Activated T-cell treated with anti-CD3 and anti-CD28 coated beads, Interleukin-2, amount 50 U/mL, for 1 hour (primary cell): Measurements from ENCODE around the gene TNPO3.
"Not testable (repeated sequence)": the region's sequence is repeated elsewhere in the genome, so short reads cannot be mapped to it uniquely, and the experiment has no call there.

Experiments
- DNase-seq: peaks from one replicate; pipeline ENCODE4 v3.0.0-alpha.2; 2020

Gene TNPO3

DNA sequence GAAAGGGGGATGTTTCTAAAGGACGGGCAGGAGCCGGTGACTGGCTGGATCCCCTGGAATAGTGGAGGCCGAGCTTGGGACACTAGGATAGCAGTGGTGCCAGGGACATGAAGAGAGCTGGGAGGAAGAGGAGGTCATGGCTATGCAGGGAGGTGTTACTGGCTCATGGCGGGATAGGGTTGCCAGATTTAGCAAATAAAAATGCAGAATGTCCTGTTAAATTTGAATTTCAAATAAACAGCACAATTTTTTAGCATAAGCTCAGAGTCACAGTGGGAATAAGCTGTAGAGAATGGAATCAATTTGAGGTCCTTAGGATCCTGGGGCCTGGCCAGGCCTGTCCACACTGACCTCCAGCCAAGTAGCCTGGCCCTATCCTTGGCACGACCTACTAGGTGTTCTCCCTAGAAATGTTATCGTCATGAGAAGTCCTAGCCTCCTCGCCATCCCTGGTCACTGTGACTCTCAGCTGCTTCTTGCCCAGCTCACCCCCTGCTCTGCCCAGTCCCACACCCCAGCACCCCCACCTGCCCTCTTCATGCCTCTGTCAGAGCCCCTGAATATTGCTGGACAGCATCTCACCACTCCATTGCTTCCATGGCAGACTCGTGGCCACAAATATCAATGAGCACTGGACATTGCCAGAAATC is 136.8 kb downstream of the TNPO3 start:
- no peak for DNase-seq

DNA sequence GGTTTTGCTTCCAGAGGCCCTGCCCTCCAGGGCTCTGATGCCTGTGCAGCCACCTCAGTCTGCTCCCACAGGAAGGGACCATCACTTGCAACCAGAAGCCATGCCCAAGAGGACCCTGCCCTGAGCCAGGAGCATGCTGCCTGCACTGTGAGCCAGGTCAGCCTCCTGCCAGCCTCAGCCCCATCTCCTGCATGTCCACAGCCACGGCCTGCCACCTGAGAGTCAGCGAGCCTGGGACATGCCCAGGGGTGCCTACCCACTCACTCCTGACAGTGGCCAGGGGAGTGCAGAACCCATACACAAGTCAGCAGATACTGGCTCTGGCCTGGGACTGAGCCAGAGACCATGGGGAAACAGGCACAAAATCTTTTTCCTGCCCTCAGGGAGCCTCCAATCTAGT is 137.8 kb downstream of the TNPO3 start:
- DNase-seq, result no peak

DNA sequence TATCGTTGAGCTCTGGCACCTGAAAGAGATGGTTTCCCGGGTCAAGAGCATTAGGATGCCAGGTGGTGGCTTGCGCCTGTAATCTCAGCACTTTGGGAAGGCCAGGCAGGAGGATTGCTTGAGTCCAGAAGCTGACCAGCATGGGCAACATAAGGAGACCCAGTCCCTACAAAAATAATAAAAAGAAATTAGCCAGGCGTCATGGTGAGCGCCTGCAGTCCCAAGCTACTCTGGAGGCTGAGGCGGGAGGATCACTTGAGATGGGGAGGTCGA is 138.3 kb downstream of the TNPO3 start:
- DNase-seq, result no peak

DNA sequence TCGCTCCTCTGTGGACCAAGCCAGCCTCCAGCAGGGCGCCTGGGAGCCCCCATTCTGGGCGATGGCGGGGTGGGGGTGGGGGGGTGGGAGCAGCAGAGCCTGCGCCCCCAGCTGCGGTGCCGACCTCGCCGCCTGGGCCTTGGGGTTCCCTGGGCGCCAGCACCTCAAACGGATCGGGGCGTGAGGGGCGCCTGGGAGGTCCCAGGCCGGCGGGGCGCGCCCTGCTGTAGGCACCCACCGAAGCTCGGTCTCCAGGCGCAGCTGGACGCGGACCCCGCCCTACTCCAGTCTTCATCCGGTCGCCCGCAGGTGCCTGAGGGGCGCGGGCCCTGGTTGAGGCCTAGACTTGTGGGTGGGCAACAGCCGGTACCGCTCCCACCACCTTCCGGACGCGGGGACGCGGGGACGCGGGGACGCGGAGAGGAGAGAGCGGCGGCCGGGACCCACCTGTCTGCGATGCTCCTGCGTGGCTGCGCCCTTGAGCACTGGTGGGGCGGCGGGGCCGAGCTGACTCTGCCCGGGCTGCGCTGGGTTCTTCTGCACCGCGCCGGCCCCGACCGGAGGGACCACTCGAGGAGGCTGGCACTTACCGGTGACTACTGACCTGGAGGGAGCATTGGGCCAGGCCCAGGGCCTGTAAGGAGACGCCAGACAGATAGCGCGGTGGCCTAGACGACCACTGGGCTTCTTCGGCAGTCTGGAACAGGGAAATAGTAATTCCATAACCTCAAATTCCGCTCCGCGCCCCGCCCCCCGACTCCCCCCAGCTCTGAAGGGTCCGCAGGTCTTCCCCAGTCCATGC is 138.9 kb downstream of the TNPO3 start:
- no peak for DNase-seq

DNA sequence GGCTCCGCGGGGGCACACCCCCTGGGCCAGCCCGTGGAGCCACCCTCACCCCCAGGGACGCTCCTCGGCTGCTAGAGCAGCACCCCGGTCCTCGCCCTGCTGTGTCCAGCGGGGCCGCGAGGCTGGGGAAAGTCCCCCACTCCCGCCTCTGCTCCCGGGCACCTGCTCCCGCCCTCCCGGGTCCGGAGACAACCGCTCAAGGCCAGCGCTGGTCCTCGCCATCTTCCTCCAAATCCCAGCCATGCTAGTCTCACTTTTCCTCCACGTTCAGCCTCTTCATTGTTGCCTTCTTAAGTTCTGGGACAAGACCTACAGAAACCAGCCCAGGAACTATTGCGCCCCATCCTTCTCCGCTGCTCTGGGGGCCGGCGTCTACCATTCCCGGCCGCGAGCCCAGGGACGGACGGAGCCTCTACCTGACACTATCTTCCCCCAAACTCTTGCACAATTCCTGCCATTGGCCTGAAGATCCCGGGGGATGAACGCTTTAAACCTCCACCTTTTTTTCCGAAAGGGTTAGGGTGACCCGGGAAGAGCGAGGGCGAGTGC is 139.6 kb downstream of the TNPO3 start:
- DNase-seq, result no peak

DNA sequence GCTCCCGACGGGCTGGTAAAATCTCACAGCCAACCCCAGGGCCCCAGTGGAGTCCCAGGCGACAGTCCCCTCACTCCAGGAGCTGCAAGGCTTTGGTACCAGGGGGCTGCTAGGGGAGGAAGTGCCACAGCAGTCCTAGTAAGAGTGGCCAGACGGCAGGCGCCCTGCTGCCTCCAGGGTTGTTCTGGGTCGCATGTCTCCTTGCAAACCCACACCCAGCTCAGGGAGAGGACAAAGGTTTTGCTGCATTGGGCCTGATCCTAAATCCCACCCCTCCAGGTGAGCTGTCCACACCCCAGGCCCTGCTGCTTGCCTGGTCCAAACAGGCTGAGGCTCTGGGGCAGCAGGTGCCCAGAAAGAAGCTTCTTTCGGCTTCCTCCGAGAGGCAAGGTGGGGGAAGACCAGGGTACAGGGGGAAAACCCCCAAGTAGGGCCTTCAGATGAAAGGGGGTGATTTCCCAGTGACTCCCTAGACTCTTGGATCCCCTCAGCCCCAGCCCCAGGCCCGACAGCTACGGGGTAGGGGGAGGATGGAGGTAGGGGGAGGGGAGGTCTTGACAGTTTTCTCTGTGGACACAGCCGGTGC is 140.3 kb downstream of the TNPO3 start:
- DNase-seq, result no peak

DNA sequence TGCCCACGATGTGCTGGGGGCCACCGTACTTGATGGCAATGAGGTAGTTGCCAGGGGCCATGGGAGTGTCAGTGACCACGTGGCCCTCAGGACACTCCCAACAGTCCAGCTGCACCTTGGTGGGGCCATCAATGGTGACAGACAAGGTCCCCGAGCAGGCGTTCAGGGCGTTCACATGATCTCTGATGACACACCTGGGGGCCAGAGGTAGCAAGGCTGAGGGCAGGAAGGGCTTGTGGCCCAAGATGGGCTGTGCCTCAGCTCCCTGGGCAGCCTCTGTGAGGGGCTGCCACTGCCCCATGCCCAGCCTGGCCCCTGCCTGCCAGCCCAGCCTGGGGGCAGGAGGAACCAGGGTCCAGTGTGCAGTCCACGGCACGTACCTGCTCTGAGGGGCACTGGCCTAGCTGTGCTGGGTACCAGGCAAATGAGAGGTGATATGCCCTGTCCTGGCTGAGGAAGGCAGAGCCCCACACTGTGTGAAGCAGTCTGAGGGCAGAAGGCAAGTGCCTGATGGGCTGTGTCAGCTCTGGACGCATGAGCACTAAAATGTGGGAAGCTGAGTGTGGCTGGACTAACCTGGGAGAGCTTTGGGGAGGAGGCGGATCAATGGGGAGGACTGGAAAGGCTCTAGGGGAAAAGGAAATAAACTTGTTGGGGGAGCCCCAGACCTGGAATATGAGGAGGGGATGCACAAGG is 140.9 kb downstream of the TNPO3 start:
- no peak for DNase-seq

DNA sequence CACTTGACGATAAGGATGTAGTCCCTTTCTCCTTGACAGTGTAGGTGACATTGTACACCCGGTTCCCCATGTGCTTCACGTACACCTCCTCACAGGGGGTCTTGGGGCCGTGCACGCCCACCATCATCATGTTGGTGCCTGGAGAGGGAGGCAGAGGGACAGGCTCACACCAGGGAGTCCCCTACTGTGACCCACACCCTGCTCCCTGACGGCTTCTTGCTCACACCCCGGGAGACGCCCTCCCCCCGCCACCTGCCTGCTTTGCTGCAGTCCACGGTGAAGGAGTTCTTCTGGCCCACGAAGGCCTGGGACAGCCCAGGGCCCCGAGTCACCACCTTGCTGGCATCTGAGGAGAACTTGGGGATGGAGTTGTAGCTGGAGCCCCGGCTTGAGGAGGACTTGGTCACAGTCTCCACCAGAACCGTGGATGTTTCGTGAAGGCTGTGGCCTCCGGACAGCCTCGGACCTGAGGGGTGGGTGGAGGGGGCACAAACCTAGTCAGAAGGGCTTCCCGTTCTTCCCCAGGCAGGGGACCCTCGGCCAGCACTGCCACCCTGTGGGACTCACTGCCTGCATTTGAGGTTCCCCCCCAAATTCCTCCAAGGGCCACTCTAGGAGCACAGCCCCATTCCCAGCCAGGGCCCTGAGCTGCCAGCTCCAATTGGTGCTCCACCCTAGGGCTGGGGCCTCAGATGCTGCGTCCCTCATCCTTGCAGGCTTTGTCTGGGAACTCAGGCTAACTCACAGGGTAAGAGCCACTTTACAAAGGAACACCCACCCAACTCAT is 142.0 kb downstream of the TNPO3 start:
- not testable (repeated sequence) for DNase-seq

DNA sequence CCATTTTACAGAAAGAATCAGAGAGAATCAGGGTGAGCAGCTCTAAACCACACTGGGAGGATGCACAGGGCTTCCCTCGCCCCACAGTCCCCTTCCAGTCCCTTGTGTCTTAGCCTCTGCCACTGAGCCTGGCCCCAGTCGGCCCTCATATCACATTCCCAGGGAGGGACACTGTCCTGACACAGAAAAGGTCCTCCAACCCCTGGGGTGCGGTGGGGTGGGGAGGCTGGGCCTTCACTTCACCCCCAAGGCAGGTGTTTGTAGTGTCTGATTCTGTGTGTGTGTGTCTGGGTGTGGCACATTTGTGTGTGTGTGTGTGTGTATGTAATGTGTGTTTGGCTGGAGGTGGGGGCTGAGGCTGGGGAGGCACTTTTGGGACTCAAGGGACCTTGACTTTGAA is 142.6 kb downstream of the TNPO3 start:
- DNase-seq, result no peak

DNA sequence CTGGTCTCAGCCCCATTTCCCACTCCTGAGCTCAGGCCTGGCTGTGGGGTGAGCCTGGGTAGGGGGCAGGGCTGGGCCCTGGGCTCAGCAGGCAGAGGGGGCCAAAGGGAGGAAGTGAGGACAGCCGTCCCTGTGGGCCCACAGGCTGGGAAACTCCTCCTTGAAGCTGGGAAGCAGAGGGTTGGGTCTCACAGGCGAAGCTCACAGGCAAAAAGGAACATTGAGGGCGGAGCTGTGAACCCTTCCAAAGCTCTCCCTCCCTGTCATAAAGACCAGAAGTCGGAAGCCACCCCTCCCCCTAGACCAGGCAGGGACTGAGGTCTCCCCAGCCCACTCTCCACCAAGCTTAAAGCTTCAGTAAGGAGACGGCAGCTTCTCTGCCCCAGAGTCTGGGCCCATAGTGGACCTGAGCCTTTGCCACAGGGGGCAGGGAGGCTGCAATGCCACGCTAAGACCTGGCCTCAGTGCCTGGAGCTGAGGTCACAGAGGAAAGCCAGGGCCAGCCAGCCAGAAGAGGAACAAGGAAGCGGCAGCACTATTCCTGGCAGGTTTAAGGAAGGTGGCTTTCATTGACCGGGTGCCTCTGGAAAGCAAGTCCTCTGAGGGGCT is 143.4 kb downstream of the TNPO3 start:
- no peak for DNase-seq

DNA sequence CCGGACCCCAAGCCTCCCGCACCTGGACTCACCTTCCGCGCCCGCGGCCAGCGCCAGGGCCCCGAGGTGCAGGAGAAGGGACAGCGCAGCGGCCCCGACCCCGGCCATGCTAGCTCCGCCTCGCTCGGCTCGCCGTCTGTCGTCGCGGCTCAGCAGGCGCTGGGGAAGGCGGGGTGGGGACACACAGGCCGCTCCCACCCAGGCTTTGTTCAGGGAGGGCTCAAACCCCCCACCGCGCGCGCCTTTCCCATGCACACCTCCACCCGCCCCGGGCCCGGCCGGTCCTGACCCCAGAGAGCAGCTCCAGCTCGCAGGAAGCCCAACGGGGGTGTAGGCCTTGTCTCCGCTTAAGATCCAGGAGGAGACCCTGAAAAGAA is 144.4 kb downstream of the TNPO3 start, which contains the start of gene KCP:
KCP (minus strand) TSS at position 141 of the 377 bp plus-strand sequence; CDS start at position 108, 33 bp downstream.
- no peak for DNase-seq

DNA sequence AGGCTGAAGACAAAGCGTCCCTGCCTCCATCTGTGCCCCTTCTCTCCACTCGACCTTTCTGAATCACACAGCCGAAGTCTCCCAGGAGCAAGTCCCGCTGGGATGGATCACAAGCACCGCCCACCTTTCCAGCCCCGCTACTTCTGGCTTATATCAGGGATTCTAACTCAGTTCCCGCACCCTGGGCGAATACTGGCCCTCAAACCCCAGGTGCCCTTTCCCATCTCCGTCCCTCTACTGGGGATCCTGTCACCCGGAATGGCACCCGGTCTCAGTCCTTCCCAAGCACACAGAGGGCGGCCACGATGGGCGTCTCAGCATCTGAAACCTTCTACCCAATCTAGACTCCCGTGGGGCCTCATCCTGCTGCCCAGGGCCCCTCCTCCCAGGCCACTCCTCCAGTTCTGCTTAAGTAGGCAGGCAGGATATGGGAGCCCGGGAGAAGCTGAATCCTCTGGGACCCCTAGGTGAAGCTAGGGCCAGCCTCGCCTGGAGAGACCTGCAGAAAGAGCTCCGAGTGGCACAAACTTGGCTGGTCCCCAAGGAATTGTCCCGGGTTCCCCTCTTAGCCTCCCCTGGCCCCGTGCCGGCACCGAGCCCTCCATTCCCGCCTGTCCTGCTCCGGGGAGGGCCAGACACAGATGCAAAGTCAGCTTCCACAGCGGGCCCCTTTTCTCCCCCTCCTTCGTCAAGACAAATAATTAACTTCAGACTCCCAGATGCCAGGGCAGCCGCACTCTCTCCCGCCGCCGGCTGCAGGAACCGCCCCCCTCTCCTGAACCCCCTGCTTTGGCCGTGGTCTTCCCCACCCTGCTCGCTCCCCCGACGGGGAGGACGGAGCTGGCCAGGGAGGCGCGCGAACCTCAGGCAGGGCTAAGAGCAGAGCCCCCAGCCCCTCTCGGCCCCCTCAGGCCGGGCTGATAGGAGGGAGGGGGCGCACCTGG is 145.0 kb downstream of the TNPO3 start:
- DNase-seq, result no peak

DNA sequence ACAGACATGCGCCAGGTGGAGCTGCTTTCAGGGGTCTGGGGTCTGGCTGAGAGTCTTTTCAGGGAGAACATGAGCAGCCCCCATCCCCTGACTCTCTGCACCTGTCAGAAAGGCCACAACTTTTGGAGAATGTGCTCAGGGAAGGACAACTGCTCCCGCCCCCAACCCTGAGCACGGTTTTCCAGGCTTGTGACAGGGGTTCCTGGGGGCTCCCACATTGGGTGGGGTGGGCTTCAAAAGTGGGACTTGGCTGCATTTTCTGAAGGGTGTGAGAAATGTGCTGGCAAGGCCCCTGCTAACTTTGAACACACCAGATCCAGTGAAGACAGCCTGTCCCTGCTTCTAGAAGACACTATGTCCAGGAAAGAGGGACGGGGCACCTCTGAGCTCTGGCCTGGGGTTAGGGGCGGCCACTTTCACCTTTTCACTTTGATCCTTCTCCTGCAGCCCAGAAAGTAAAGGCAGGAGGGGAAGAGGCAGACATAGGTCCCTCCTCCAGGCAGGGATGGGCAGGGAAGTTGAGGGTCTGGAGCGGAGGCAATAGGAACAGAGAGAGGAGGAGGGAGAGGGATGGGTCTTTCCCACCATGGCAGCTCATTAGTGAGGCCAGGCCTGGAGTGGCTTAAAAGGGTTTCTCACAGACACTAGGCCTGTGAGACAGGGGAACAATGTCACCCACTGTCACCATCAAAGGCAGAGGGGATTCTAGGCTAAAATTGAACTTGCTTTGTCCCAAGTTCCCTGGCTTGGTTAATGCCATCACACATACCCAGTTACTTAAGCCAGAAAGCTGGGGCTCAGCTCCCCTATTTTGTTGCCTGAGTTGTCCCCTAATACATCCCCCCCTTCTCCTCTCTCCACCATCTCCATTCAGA is 145.9 kb downstream of the TNPO3 start:
- no peak for DNase-seq

DNA sequence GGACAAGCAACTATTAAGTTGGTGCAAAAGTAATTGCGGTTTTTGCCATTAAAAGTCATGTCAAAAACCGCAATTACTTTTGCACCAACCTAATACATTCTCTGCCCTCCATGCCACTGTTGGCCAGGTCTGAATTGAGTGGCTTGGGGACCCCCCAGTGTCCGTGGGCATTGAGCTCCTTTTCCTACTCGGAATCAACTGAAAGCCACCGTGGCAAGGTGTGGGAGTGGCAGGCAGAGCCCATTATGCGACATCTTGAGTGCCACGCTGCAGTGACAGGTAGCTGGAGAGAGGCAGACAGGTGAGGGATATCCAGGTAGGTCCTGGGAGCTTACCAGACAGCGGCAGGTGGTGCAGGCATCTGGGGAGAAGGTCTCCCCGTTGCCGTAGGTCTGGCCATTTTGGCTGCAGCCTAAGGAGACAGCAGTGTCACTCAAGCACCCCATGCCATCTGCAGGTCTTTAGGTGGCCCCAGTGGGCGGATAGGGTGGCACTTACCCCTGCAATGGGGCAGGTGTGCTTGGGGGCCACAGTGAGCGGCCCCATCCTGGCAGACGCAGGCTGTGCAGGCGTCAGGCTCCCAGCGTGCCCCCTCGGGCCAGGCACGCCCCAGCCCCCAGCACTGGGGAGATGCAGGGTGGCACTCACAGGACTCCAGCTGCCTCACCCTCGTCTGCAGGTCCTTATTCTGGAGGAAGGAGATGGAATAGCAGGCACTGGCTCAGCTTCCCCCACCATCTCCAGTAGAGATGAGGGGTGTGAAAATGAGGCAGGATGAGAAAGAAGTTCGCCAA is 147.9 kb downstream of the TNPO3 start:
- DNase-seq, result no peak

DNA sequence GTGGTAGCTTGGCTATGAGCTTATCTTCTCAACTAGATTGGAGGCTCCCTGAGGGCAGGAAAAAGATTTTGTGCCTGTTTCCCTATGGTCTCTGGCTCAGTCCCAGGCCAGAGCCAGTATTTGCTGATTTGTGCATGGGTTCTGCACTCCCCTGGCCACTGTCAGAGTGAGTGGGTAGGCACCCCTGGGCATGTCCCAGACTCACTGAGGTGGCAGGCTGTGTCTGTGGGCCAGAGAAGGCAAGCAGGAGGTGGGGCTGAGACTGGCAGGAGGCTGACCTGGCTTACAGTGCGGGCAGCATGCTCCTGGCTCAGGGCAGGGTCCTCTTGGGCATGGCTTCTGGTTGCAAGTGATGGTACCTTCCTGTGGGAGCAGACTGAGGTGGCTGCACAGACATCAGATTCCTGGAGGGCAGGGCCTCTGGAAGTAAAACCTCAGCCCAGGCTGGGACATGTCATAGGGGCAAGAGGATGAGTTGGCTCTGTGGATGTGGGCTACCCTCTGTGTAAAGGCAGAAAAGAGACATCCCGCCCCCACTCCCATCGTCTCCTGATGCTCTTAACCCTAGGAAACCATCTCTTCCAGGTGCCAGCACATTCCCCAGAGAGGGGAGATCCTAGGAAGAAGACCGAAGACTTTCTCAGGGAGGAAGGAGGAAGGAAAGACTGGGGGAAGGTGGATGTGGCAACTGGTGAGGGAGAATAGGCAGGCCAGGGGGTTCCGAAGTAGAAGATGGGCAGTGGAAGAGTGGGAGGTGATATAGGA is 148.7 kb downstream of the TNPO3 start:
- DNase-seq, result no peak

DNA sequence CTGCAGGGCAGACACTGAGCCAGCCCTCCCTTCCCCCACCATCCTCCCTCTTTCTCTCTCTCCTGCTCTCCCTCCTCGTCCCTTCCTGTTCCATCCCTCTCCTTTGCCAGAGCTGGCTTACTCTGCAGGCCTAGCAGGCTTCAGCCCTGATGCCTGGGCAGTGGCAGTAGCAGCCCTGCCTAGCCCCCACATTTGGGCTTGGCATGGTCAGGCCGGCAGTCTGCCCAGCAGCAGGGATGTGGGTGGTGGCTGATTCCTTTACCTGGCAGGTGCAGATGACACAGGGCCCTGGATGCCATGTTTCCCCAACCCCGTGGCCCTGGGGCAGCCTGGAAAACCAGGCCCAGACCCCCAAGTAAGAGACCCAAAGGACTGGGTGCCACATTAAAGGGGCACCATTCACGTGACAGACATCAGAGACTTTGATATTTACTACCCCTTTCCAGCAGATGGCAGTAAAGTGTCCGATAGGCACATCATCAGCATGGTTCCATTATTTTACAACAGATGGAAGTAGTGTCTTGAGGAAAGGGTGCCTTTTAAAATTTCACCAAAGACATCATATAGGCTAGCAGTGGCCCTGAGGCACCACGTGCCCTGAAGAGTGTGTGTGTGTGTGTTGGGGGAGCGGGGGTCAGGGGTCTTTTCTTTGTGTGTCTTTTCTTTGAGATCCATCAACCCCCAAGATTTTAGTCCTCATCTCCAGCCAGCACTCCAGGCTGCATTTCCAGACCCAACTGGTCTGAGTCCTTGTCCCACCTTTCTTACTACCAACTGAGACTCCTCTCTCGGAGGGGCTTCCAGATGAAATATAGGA is 150.3 kb downstream of the TNPO3 start:
- no peak for DNase-seq
